Smooth muscle cell (in vitro differentiated cells): Measurements from ENCODE around the gene CDK19. TPM values are rescaled to one million over a fixed set of nuclear protein-coding genes. Genes with fewer than 3 reads are reported as not detected.
"Not testable (repeated sequence)": the region's sequence is repeated elsewhere in the genome, so short reads cannot be mapped to it uniquely, and the experiment has no call there.

ENCODE experiments used
- DNase-seq: peaks from one replicate; lab custom pipeline; 2025; ENCODE audit not compliant: unreplicated experiment; lab: John Stamatoyannopoulos, UW
- H2AFZ ChIP-seq: fragments of 200-600 bp; sonication (generic); 2 replicates; pipeline ENCODE4 v1.6.0; 2016; ENCODE audit warnings: antibody characterized with exemption, low read depth, mild to moderate bottlenecking
- H3F3A ChIP-seq: fragments of 200-600 bp; sonication (generic); 2 replicates; pipeline ENCODE4 v1.6.0; 2017; ENCODE audit warnings: antibody characterized with exemption, low read depth
- H3K27ac ChIP-seq: fragments of 200-600 bp; sonication (generic); 2 replicates; pipeline ENCODE4 v1.5.1; 2016; ENCODE audit warnings: low read depth, mild to moderate bottlenecking
- H3K27me3 ChIP-seq: fragments of 200-600 bp; sonication (generic); 2 replicates; pipeline ENCODE4 v1.6.1; 2016; ENCODE audit warnings: low read depth, mild to moderate bottlenecking
- H3K36me3 ChIP-seq: fragments of 200-600 bp; sonication (generic); 2 replicates; pipeline ENCODE4 v1.5.1; 2016; ENCODE audit warnings: low read depth
- H3K4me1 ChIP-seq: fragments of 200-600 bp; sonication (generic); 2 replicates; pipeline ENCODE4 v1.5.1; 2016; ENCODE audit warnings: low read depth
- H3K4me2 ChIP-seq: fragments of 200-600 bp; sonication (generic); 2 replicates; pipeline ENCODE4 v1.6.0; 2016; ENCODE audit warnings: mild to moderate bottlenecking
- H3K4me3 ChIP-seq: fragments of 200-600 bp; sonication (generic); 2 replicates; pipeline ENCODE4 v1.5.1; 2016; ENCODE audit warnings: mild to moderate bottlenecking
- H3K79me2 ChIP-seq: fragments of 200-600 bp; sonication (generic); 2 replicates; pipeline ENCODE4 v1.6.0; 2016; ENCODE audit warnings: low read depth, mild to moderate bottlenecking
- H3K9ac ChIP-seq: fragments of 200-600 bp; sonication (generic); 2 replicates; pipeline ENCODE4 v1.6.0; 2016; ENCODE audit warnings: low read depth
- H3K9me3 ChIP-seq: fragments of 200-600 bp; sonication (generic); replicated peaks from 2 replicates; pipeline ENCODE4 v1.5.1; 2016; ENCODE audit warnings: low read depth
- H4K20me1 ChIP-seq: fragments of 200-600 bp; sonication (generic); 2 replicates; pipeline ENCODE4 v1.6.0; 2016; ENCODE audit warnings: low read depth
- CTCF ChIP-seq: fragments of 200-600 bp; sonication (generic); IDR thresholded peaks from 2 replicates; pipeline ENCODE4 v1.5.1; 2017; ENCODE audit warnings: borderline replicate concordance, mild to moderate bottlenecking, antibody characterized with exemption; ENCODE audit not compliant: insufficient read depth, poor library complexity, severe bottlenecking
- WGBS: methylation state at CpG from one replicate; pipeline ENCODE4 v1.1.7; 2016; ENCODE audit warnings: low lambda C conversion rate; 5-methylcytosine and 5-hydroxymethylcytosine counted together
- polyA plus RNA-seq: library from polyadenylated mRNA; unstranded; fragments of >200 nt; fragmentation: Nextera tagmentation; extraction: Ambion mirVana; gene quantifications from 2 replicates; pipeline ENCODE4 v1.2.1, GENCODE V29; 2016
- total RNA-seq: library from RNA; depleted of rRNA; stranded (reverse); fragments of >200 nt; gene quantifications from 2 replicates; pipeline ENCODE4 v1.2.3, GENCODE V29; 2014

CDK19 gene
- total and polyA plus RNA-seq, 2 experiments from 2014 or later = 3.7 to 14.0 TPM

GRCh38 chr6:110589865-110590513 is 225.3 kb downstream of the CDK19 start:
- Histone ChIP-seq H3K9me3 (no peaks in the 10 kb centered on the region), H3K4me2 (no peak overlapping the region), H3K4me3 (no peak overlapping the region), H3K36me3 (no peaks in the 10 kb centered on the region), H3K27ac (no peak overlapping the region), H3K9ac (no peak overlapping the region), H2AFZ (no peak overlapping the region), H3K27me3 (no peaks in the 10 kb centered on the region), H3K4me1 (no peaks in the 10 kb centered on the region), H3K79me2 (no peaks in the 10 kb centered on the region), H4K20me1 (no peaks in the 10 kb centered on the region), H3F3A (no peaks in the 10 kb centered on the region)
- DNase-seq = no peak
- 85% methylated on average over 6 of the region's 6 CpGs for WGBS
- no peak for TF ChIP-seq CTCF

- H3K4me2 ChIP-seq = no peak overlapping the region
- H3F3A ChIP-seq = no peaks in the 10 kb centered on the region
- no peaks in the 10 kb centered on the region for H3K79me2 ChIP-seq
- no peaks in the 10 kb centered on the region for H3K9me3 ChIP-seq
- H3K4me1 ChIP-seq = no peaks in the 10 kb centered on the region
- no peak overlapping the region for H3K9ac ChIP-seq
- no peaks in the 10 kb centered on the region for H3K36me3 ChIP-seq
- no peak for DNase-seq
- no peaks in the 10 kb centered on the region for H3K27me3 ChIP-seq
- H4K20me1 ChIP-seq = no peaks in the 10 kb centered on the region
- no peak overlapping the region for H3K4me3 ChIP-seq
- H3K27ac ChIP-seq = no peak overlapping the region
- TF ChIP-seq CTCF = no peak
- H2AFZ ChIP-seq = no peak overlapping the region
- WGBS = 94% methylated on average over 2 of the region's 2 CpGs
Observed at GRCh38 chr6:110587328-110587727, 227.9 kb downstream of the CDK19 start.

GRCh38 chr6:110581679-110582078 is 233.6 kb downstream of the CDK19 start:
- no peak for DNase-seq
- no peak overlapping the region for H3K4me2 ChIP-seq
- H3K9ac ChIP-seq = no peak overlapping the region
- H3K79me2 ChIP-seq = no peaks in the 10 kb centered on the region
- no peaks in the 10 kb centered on the region for H3F3A ChIP-seq
- H3K36me3 ChIP-seq = no peaks in the 10 kb centered on the region
- H3K4me3 ChIP-seq = no peak overlapping the region
- H3K27me3 ChIP-seq = no peaks in the 10 kb centered on the region
- H3K4me1 ChIP-seq = no peaks in the 10 kb centered on the region
- no peaks in the 10 kb centered on the region for H4K20me1 ChIP-seq
- H2AFZ ChIP-seq = no peak overlapping the region
- TF ChIP-seq CTCF = no peak
- H3K27ac ChIP-seq = no peak overlapping the region
- no peaks in the 10 kb centered on the region for H3K9me3 ChIP-seq

GRCh38 chr6:110577596-110578167 is 237.6 kb downstream of the CDK19 start:
- not testable (repeated sequence) for H3K4me1 ChIP-seq, H3K36me3 ChIP-seq, H3K4me3 ChIP-seq, H3F3A ChIP-seq, H3K27me3 ChIP-seq, H3K79me2 ChIP-seq, H4K20me1 ChIP-seq, H2AFZ ChIP-seq, H3K27ac ChIP-seq, DNase-seq, H3K9me3 ChIP-seq, H3K9ac ChIP-seq, H3K4me2 ChIP-seq
